HG03565 (cell line): Measurements from ENCODE around the gene LRWD1.

Experiments
- ATAC-seq: cut with Tn5 transposase; IDR thresholded peaks from one replicate; pipeline ENCODE4 v1.9.1; 2021; ENCODE audit warnings: mild to moderate bottlenecking, moderate library complexity; ENCODE audit not compliant: unreplicated experiment

Gene LRWD1

GRCh38 chr7:102464577-102465280 lies at the start of gene LRWD1, which contains the start of gene ALKBH4:
Gene LRWD1 (plus strand): TSS chr7:102464984. CDS start chr7:102465081, 97 bp downstream.
Gene ALKBH4 (minus strand): TSS chr7:102464863. CDS start chr7:102464836, 27 bp downstream.
- ATAC-seq = peak; percentile 80

- no peak for ATAC-seq
Measured at GRCh38 chr7:102415685-102416225, 49.0 kb upstream of the LRWD1 start.

GRCh38 chr7:102416406-102416805 lies 48.4 kb upstream of the LRWD1 start:
- ATAC-seq = no peak

- ATAC-seq = no peak
Measured at GRCh38 chr7:102417105-102417504, 47.7 kb upstream of the LRWD1 start.

GRCh38 chr7:102418592-102418991 lies 46.2 kb upstream of the LRWD1 start:
- ATAC-seq = no peak

GRCh38 chr7:102421706-102422240 lies 43.0 kb upstream of the LRWD1 start:
- ATAC-seq = no peak

GRCh38 chr7:102424129-102424551 lies 40.6 kb upstream of the LRWD1 start:
- ATAC-seq = no peak

- ATAC-seq = no peak
Measured at GRCh38 chr7:102424787-102425218, 40.0 kb upstream of the LRWD1 start.

- peak; percentile 45 for ATAC-seq
Measured at GRCh38 chr7:102425639-102426267, 39.0 kb upstream of the LRWD1 start.

GRCh38 chr7:102426268-102427018 lies 38.3 kb upstream of the LRWD1 start:
- ATAC-seq = peak; percentile 25

- ATAC-seq = no peak
Measured at GRCh38 chr7:102427019-102427405, 37.8 kb upstream of the LRWD1 start.

GRCh38 chr7:102429141-102429899 lies 35.5 kb upstream of the LRWD1 start:
- no peak for ATAC-seq

GRCh38 chr7:102431617-102432298 lies 33.0 kb upstream of the LRWD1 start:
- ATAC-seq = no peak

GRCh38 chr7:102432442-102433218 lies 32.2 kb upstream of the LRWD1 start:
- ATAC-seq = peak; percentile 17

GRCh38 chr7:102433219-102434038 lies 31.4 kb upstream of the LRWD1 start, which contains the start of gene ORAI2:
Gene ORAI2 (plus strand): TSS chr7:102433575. CDS start chr7:102438957, 5,382 bp downstream.
- peak; percentile 47 for ATAC-seq

GRCh38 chr7:102434039-102434486 lies 30.7 kb upstream of the LRWD1 start:
- ATAC-seq = no peak

- ATAC-seq = no peak
Measured at GRCh38 chr7:102436118-102436517, 28.7 kb upstream of the LRWD1 start.
